ENCODE results near the gene RING1.
A peak's percentile ranks its signal among the peaks of the same experiment; 100 is the strongest.

Gene RING1

DNA sequence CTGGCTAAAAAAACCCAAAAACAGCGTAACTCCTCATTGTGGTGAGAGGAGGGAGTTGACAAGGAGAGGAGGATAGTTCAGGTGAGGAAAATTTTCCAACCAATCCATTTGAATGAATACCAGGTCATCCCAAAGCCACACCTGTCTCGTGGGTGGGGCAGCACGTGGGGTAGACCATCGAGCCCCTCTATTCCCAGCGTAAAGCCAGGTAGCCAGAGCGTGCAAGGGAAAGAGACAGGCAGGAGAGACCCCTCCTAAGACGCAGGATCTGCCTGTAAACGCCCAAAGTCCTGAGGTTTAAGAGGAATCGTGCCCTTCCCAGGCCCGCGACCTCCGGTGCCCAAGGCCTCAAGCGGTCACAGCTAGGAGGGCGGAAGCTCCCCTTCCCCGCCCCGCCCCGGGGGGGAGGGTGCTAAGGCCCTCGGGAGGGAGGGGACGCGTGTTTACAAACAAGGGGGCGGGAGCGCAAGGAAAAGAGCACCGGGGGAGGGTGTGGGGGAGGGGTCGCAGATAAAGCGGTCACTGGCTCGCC, 8.5 kb upstream of the RING1 start:
- DNase-seq (ENCODE audit: low read depth), result peak; percentile 59
- TF ChIP-seq, protein P1, sequence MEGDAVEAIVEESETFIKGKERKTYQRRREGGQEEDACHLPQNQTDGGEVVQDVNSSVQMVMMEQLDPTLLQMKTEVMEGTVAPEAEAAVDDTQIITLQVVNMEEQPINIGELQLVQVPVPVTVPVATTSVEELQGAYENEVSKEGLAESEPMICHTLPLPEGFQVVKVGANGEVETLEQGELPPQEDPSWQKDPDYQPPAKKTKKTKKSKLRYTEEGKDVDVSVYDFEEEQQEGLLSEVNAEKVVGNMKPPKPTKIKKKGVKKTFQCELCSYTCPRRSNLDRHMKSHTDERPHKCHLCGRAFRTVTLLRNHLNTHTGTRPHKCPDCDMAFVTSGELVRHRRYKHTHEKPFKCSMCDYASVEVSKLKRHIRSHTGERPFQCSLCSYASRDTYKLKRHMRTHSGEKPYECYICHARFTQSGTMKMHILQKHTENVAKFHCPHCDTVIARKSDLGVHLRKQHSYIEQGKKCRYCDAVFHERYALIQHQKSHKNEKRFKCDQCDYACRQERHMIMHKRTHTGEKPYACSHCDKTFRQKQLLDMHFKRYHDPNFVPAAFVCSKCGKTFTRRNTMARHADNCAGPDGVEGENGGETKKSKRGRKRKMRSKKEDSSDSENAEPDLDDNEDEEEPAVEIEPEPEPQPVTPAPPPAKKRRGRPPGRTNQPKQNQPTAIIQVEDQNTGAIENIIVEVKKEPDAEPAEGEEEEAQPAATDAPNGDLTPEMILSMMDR (IDR thresholded peaks at IDR 0.05; ENCODE audit: low read length, missing control alignments), result no peak
- peak overlapping the region; percentile 98 for H3K4me3 ChIP-seq (replicated peaks; ENCODE audit: low read depth, low read length)

DNA sequence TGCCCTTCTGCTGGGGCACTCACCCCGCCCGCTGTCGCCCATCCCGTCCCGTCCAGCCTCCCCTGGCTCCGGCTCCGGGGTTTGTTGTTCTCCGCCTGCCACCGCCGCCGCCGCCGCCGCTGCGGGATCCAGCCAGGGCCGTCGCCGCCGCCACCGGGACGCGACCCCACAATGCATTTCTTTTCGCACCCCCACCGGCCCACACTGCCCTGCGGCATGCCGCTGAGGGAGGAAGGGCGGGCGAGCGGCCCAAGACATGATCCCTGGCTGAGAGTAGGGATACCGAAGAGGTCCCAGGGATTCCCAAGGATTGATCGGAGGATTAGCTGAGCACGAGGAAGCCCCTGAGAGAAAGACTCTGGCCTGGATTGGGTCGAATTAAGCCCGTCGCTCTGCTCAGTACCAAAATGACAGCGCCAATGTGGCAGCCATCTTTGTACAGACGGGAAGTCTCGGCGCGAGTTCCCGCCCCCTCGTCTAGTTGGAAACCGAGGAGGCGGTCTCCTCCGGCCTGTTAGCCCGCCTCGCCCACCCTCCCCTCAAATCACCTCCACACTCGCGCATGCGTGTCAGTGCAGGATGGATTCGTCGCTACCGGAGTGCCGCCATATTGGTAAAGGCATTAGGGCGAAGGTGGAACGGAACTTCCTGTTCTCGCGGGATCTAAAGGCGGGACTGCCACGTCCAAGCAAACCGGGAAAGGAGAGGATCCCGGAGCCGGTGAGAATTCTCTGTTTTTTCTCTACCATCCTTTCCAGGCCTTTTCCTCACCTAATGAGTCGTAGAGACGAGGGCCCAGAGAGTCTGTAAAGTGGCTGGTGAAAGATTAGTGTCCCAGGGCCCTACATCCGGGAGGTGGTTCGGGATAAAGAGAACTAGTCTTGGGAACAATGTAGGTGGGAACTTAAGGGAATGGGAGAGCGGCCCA, 7.8 kb upstream of the RING1 start, which contains the start of the genes RXRB and SLC39A7:
Gene RXRB (minus strand): TSS at position 447 of the 928 bp plus-strand sequence. CDS start 189 bp downstream, at position 258.
Gene SLC39A7 (plus strand): TSS at position 649 of the 928 bp plus-strand sequence. CDS start 379 bp downstream, outside the sequence.
- TF ChIP-seq, protein P1 (IDR thresholded peaks at IDR 0.05; ENCODE audit: low read length, missing control alignments), result no peak
- H3K4me3 ChIP-seq (replicated peaks; ENCODE audit: low read depth, low read length), result peak within 1 kb of the TSS; percentile 98

DNA sequence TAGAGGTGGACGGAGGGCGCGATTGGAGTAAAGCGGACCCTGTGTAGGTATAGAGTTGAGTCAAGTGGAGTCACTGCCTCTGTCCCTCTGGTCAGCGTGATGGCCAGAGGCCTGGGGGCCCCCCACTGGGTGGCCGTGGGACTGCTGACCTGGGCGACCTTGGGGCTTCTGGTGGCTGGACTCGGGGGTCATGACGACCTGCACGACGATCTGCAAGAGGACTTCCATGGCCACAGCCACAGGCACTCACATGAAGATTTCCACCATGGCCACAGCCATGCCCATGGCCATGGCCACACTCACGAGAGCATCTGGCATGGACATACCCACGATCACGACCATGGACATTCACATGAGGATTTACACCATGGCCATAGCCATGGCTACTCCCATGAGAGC, 7.2 kb upstream of the RING1 start:
- TF ChIP-seq, protein P1 (IDR thresholded peaks at IDR 0.05; ENCODE audit: low read length, missing control alignments), result no peak
- H3K4me3 ChIP-seq (replicated peaks; ENCODE audit: low read depth, low read length), result peak overlapping the region; percentile 98
- no peak for DNase-seq (ENCODE audit: low read depth)

More for the DNA sequence above, 7.8 kb upstream of the RING1 start, which contains the start of the genes RXRB and SLC39A7:
- peak; percentile 100 for DNase-seq (ENCODE audit: low read depth)

DNA sequence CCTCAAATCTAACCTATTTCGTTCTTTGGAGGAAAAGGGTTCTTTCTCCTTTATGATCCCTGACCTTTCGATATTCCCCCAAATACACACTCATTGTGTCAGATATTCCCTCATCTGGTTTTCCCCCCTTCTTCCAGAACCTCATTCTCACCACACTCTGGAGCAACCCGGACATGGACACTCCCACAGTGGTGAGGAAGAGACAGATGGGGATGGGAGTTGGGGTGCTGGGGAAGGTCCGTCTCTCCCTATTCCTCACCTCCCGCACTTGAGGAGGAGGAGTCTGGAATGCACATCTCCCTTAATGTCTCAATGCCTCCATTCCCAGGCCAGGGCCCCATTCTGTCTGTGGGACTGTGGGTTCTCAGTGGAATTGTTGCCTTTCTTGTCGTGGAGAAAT, 6.4 kb upstream of the RING1 start:
- DNase-seq (ENCODE audit: low read depth), result no peak
- TF ChIP-seq, protein P1 (IDR thresholded peaks at IDR 0.05; ENCODE audit: low read length, missing control alignments), result no peak
- H3K4me3 ChIP-seq (replicated peaks; ENCODE audit: low read depth, low read length), result peak overlapping the region; percentile 98

DNA sequence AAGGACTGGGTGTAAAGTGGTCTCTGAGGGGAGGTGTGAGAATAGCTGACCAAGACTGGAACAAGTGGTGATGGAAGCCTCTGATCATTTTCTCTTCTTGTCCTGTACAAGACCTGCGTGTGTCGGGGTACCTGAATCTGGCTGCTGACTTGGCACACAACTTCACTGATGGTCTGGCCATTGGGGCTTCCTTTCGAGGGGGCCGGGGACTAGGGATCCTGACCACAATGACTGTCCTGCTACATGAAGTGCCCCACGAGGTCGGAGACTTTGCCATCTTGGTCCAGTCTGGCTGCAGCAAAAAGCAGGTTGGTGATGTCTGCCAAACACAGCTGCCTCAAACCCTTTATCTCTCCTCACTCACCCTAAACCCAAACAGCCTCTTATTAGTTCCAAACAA, 5.5 kb upstream of the RING1 start:
- TF ChIP-seq, protein P1 (IDR thresholded peaks at IDR 0.05; ENCODE audit: low read length, missing control alignments), result no peak
- DNase-seq (ENCODE audit: low read depth), result no peak
- H3K4me3 ChIP-seq (replicated peaks; ENCODE audit: low read depth, low read length), result no peak overlapping the region

DNA sequence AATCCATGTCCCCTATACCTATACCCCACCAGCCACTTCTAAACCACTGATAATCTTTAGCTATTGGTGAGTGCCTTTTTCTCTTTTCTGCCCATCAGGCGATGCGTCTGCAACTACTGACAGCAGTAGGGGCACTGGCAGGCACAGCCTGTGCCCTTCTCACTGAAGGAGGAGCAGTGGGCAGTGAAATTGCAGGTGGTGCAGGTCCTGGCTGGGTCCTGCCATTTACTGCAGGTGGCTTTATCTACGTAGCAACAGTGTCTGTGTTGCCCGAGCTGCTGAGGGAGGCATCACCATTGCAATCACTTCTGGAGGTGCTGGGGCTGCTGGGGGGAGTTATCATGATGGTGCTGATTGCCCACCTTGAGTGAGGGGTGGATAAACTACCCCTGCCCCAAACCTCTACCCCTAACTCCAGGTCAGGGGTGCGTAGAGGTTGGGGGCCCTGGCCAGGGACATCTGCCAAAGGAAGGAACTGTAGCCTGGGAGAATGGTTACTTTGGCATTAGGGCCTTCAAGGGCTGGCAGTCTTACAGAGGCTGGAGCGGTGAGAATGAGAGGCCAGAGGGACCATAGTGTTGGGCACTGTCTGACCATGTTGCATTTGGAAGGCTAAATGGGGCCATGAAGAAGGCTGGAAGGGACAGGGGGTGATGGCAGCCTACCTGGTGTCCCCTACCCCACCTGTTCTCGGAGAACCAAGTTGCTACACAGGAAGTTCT, 4.7 kb upstream of the RING1 start:
- DNase-seq (ENCODE audit: low read depth), result no peak
- TF ChIP-seq, protein P1 (IDR thresholded peaks at IDR 0.05; ENCODE audit: low read length, missing control alignments), result no peak
- no peak overlapping the region for H3K4me3 ChIP-seq (replicated peaks; ENCODE audit: low read depth, low read length)
